Prostate gland (tissue), 2 donors: Measurements from ENCODE around the gene CMTM4.
"Not testable (repeated sequence)": the region's sequence is repeated elsewhere in the genome, so short reads cannot be mapped to it uniquely, and the experiment has no call there.

Experiments
- POLR2A ChIP-seq: fragments of 450-650 bp; IDR thresholded peaks from one replicate; pipeline ENCODE4 v1.6.1; 2016; ENCODE audit warnings: antibody characterized with exemption, mild to moderate bottlenecking
- POLR2AphosphoS5 ChIP-seq: sonication (generic); formaldehyde crosslinking; IDR thresholded peaks from one replicate; pipeline ENCODE4 v1.6.1; 2017; ENCODE audit warnings: antibody characterized with exemption
- TF ChIP-seq, protein P1 (sequence below), 4 experiments: fragments of 200-600 bp in 2 of 4; fragments of 450-650 bp in 2 of 4; sonication (generic) in 2 of 4; IDR thresholded peaks; 1 replicate in 3 of 4; 2 replicates in 1 of 4; pipeline ENCODE4 v1.5.1; 2016 to 2019; ENCODE audit warnings: antibody characterized with exemption in 4 of 4, mild to moderate bottlenecking in 2 of 4, moderate library complexity in 2 of 4

DNA sequence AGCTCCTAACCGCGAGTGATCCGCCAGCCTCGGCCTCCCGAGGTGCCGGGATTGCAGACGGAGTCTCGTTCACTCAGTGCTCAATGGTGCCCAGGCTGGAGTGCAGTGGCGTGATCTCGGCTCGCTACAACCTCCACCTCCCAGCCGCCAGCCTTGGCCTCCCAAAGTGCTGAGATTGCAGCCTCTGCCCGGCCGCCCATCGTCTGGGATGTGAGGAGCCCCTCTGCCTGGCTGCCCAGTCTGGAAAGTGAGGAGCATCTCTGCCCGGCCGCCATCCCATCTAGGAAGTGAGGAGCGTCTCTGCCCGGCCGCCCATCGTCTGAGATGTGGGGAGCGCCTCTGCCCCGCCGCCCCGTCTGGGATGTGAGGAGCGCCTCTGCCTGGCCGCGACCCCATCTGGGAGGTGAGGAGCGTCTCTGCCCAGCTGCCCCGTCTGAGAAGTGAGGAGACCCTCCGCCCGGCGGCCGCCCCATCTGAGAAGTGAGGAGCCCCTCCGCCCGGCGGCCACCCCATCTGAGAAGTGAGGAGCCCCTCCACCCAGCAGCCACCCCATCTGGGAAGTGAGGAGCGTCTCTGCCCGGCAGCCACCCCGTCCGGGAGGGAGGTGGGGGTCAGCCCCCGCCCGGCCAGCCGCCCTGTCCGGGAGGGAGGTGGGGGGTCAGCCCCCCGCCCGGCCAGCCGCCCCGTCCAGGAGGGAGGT is 65.8 kb downstream of the CMTM4 start:
- not testable (repeated sequence) for TF ChIP-seq POLR2AphosphoS5, POLR2A
- TF ChIP-seq, protein P1, sequence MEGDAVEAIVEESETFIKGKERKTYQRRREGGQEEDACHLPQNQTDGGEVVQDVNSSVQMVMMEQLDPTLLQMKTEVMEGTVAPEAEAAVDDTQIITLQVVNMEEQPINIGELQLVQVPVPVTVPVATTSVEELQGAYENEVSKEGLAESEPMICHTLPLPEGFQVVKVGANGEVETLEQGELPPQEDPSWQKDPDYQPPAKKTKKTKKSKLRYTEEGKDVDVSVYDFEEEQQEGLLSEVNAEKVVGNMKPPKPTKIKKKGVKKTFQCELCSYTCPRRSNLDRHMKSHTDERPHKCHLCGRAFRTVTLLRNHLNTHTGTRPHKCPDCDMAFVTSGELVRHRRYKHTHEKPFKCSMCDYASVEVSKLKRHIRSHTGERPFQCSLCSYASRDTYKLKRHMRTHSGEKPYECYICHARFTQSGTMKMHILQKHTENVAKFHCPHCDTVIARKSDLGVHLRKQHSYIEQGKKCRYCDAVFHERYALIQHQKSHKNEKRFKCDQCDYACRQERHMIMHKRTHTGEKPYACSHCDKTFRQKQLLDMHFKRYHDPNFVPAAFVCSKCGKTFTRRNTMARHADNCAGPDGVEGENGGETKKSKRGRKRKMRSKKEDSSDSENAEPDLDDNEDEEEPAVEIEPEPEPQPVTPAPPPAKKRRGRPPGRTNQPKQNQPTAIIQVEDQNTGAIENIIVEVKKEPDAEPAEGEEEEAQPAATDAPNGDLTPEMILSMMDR (IDR thresholded peaks at IDR 0.05): not testable (repeated sequence)
